ENCODE results near the gene SLC17A5.

- TF ChIP-seq CTCF (IDR thresholded peaks at IDR 0.05 in 2 of 3, conservative IDR thresholded peaks at IDR 0.05 in 1 of 3; ENCODE audit: insufficient read depth in 2 of 3, low read depth in 1 of 3, low read length in 3 of 3) (no peak), E2F5 (CRISPR knock-in tag; IDR thresholded peaks at IDR 0.05) (no peak), KDM1A (IDR thresholded peaks at IDR 0.05) (no peak), ZNF253 (CRISPR knock-in tag; conservative IDR thresholded peaks at IDR 0.05) (no peak), MAZ (CRISPR knock-in tag; conservative IDR thresholded peaks at IDR 0.05 in 1 of 2, IDR thresholded peaks at IDR 0.05 in 1 of 2) (no peak), ZBTB43 (CRISPR knock-in tag; IDR thresholded peaks at IDR 0.05) (no peak), MYC (IDR thresholded peaks at IDR 0.05; ENCODE audit: low read depth, low read length) (no peak), MYC (CRISPR knock-in tag; IDR thresholded peaks at IDR 0.05; ENCODE audit: borderline replicate concordance, low read depth) (no peak), SMARCE1 (IDR thresholded peaks at IDR 0.05) (no peak), RFX5 (IDR thresholded peaks at IDR 0.05; ENCODE audit: low read depth, low read length) (no peak), ZNF318 (IDR thresholded peaks at IDR 0.05; ENCODE audit: borderline replicate concordance in 1 of 2, low read depth in 1 of 2) (no peak), NCOA2 (IDR thresholded peaks at IDR 0.05; ENCODE audit: partially characterized antibody in 2 of 2) (no peak), ZBTB1 (CRISPR knock-in tag; IDR thresholded peaks at IDR 0.05; ENCODE audit: borderline replicate concordance, low read depth) (no peak), RBM17 (IDR thresholded peaks at IDR 0.05; ENCODE audit: borderline replicate concordance, low read depth, low read length) (no peak)
These were observed 67.3 kb downstream of the SLC17A5 start for GRCh38 chr6:73586416-73586974.

All from K562 (cell line).